ENCODE data around the gene DEPP1. TPM values are rescaled to one million over a fixed set of nuclear protein-coding genes. Genes with fewer than 3 reads are reported as not detected.

Gene DEPP1
- total and polyA plus RNA-seq, 2 of the 13 experiments (the other 11 are each of a cell fraction or from before 2014, with no cell fraction given), result 14.8 to 270 TPM

GRCh38 chr10:44978570-44979280, at the start of gene DEPP1 (continued):
- peak; percentile 90 for TF ChIP-seq PAXIP1 (CRISPR knock-in tag; conservative IDR thresholded peaks at IDR 0.05)
- peak; percentile 91 for TF ChIP-seq SKIL (CRISPR knock-in tag; IDR thresholded peaks at IDR 0.05; ENCODE audit: borderline replicate concordance)
- peak; percentile 93 for TF ChIP-seq ZNF224 (CRISPR knock-in tag; IDR thresholded peaks at IDR 0.05)
- TF ChIP-seq IRX3 (CRISPR knock-in tag; IDR thresholded peaks at IDR 0.05; ENCODE audit: borderline replicate concordance, low read depth), result no peak
- peak; percentile 41; the same call in 1 of the 2 replicates for TF ChIP-seq ZNF782 (CRISPR knock-in tag; IDR thresholded peaks at IDR 0.05; ENCODE audit: borderline replicate concordance)
- TF ChIP-seq MATR3 (CRISPR knock-in tag; IDR thresholded peaks at IDR 0.05), result no peak
- no peak for TF ChIP-seq SRSF4 (IDR thresholded peaks at IDR 0.05; ENCODE audit: low read depth, low read length, poor library complexity, severe bottlenecking)
- no peak for TF ChIP-seq NR3C1 (CRISPR knock-in tag; IDR thresholded peaks at IDR 0.05)
- peak; percentile 95 for TF ChIP-seq IRF2 (CRISPR knock-in tag; IDR thresholded peaks at IDR 0.05)
- peak; percentile 74; the same call in 1 of the 2 replicates for TF ChIP-seq ZNF768 (CRISPR knock-in tag; IDR thresholded peaks at IDR 0.05)
- TF ChIP-seq THAP7 (CRISPR knock-in tag; IDR thresholded peaks at IDR 0.05), result peak; percentile 84; the same call in 1 of the 2 replicates
- no peak for TF ChIP-seq SNAPC5 (CRISPR knock-in tag; IDR thresholded peaks at IDR 0.05; ENCODE audit: borderline replicate concordance)
- TF ChIP-seq ZNF816 (CRISPR knock-in tag; IDR thresholded peaks at IDR 0.05; ENCODE audit: borderline replicate concordance), result no peak
- no peak for TF ChIP-seq SNRNP70 (IDR thresholded peaks at IDR 0.05; ENCODE audit: low read depth, low read length)
- TF ChIP-seq ZNF260 (CRISPR knock-in tag; IDR thresholded peaks at IDR 0.05; ENCODE audit: borderline replicate concordance, low read depth), result no peak
- TF ChIP-seq CENPX (CRISPR knock-in tag; IDR thresholded peaks at IDR 0.05), result no peak
- no peak for TF ChIP-seq CHD2 (IDR thresholded peaks at IDR 0.05; ENCODE audit: low read depth, low read length)
- TF ChIP-seq FOXA1 (IDR thresholded peaks at IDR 0.05), result no peak
- peak; percentile 87 for TF ChIP-seq FOXA1 (CRISPR knock-in tag; IDR thresholded peaks at IDR 0.05)
- TF ChIP-seq ZNF550 (CRISPR knock-in tag; IDR thresholded peaks at IDR 0.05; ENCODE audit: borderline replicate concordance), result no peak; the same call in 1 of the 2 replicates
- TF ChIP-seq ATF1 (CRISPR knock-in tag; IDR thresholded peaks at IDR 0.05), result no peak
- no peak; the same call in 1 of the 2 replicates for TF ChIP-seq NFE2L2 (IDR thresholded peaks at IDR 0.05; ENCODE audit: low read length)
- TF ChIP-seq TEAD2 (CRISPR knock-in tag; IDR thresholded peaks at IDR 0.05), result no peak; the same call in 1 of the 2 replicates
